Left ventricle myocardium inferior (tissue), 1 donor: ENCODE results near the gene MORN2. TPM values are rescaled to one million over a fixed set of nuclear protein-coding genes. Genes with fewer than 3 reads are reported as not detected.

Source experiments
- DNase-seq: peaks from one replicate; pipeline ENCODE4 v3.0.0-alpha.2; 2020
- H3K27ac ChIP-seq: fragments of 200-600 bp; replicated peaks from 2 replicates; pipeline ENCODE4 v1.8.0; 2021
- H3K27me3 ChIP-seq: fragments of 200-600 bp; 2 replicates; pipeline ENCODE4 v1.8.0; 2021; ENCODE audit warnings: low read depth
- H3K36me3 ChIP-seq: fragments of 200-600 bp; 2 replicates; pipeline ENCODE4 v1.8.0; 2021
- H3K4me1 ChIP-seq: fragments of 200-600 bp; 2 replicates; pipeline ENCODE4 v1.8.0; 2021
- H3K4me3 ChIP-seq: fragments of 200-600 bp; 2 replicates; pipeline ENCODE4 v1.8.0; 2021; ENCODE audit warnings: mild to moderate bottlenecking, moderate library complexity
- H3K9me3 ChIP-seq: fragments of 200-600 bp; replicated peaks from 2 replicates; pipeline ENCODE4 v1.8.0; 2021
- intact Hi-C: fragments of 100-400 bp; cut with micrococcal nuclease; formaldehyde crosslinking; loops from one replicate; pipeline ENCODE4 v1.11.0; 2022
- total RNA-seq: library from RNA; stranded (reverse); fragmentation: NEBNext Ultra II Directional; extraction: Animal tissue kit (Norgen Biotek cat#: 25700); gene quantifications from one replicate; pipeline ENCODE4 v1.2.1, GENCODE V29; 2021
- TF ChIP-seq, protein P1 (sequence below): fragments of 200-600 bp; IDR thresholded peaks from 2 replicates; pipeline ENCODE4 v1.8.0; 2021; ENCODE audit warnings: antibody characterized with exemption, mild to moderate bottlenecking, borderline replicate concordance
- donor health status: DM: no; HTN: yes; CAD: no; lungs with severe emphysema.

MORN2 gene
- total RNA-seq, 1 donor from 2014 or later: 23.9 TPM

DNA sequence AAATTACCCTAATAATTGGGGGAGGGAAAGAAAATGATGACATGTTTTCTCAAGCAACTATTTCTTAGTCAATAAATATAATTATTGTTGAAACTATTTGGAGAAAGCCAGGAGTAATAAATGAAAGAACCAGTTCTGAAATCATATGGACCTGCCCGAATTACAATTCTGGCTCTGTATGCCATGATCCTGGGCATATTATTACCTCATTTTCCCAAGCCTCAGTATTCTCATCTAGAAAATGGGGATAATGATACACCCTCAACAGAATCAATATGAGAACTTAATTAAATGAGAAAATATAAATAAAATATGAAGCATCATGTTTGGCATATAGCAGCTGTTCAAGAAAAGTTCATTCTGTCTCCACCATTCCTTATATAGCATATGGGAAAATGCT, 36.8 kb downstream of the MORN2 start:
- no peak for DNase-seq
- Histone ChIP-seq H3K36me3 (no peaks in the 10 kb centered on the region), H3K27ac (no peak overlapping the region), H3K4me1 (no peaks in the 10 kb centered on the region), H3K4me3 (no peak overlapping the region), H3K9me3 (no peaks in the 10 kb centered on the region), H3K27me3 (no peaks in the 10 kb centered on the region)
- intact Hi-C loops: no loop called here
- TF ChIP-seq, protein P1, sequence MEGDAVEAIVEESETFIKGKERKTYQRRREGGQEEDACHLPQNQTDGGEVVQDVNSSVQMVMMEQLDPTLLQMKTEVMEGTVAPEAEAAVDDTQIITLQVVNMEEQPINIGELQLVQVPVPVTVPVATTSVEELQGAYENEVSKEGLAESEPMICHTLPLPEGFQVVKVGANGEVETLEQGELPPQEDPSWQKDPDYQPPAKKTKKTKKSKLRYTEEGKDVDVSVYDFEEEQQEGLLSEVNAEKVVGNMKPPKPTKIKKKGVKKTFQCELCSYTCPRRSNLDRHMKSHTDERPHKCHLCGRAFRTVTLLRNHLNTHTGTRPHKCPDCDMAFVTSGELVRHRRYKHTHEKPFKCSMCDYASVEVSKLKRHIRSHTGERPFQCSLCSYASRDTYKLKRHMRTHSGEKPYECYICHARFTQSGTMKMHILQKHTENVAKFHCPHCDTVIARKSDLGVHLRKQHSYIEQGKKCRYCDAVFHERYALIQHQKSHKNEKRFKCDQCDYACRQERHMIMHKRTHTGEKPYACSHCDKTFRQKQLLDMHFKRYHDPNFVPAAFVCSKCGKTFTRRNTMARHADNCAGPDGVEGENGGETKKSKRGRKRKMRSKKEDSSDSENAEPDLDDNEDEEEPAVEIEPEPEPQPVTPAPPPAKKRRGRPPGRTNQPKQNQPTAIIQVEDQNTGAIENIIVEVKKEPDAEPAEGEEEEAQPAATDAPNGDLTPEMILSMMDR: no peak

DNA sequence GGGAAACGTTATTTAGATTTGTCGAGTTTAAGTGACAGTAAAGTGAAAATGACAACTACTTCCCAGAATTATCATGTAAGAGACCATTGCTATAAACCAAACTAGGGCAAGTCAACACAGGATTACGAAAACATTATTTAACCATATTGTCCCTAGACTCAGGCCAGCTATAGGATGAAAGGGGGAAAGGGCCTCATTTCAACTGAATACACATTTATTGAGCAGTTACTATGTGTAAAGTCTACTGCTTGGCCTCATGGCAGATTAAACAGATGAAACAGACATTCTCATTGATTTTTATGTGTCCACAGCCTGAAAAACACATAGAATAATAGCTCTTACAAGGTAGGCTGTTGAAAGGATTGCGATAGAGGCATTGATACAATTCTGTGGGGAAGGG, 46.6 kb downstream of the MORN2 start:
- H3K27me3 ChIP-seq: no peaks in the 10 kb centered on the region
- no peak for DNase-seq
- intact Hi-C loops: no loop called here
- H3K27ac ChIP-seq: no peak overlapping the region
- H3K9me3 ChIP-seq: no peaks in the 10 kb centered on the region
- H3K36me3 ChIP-seq: no peaks in the 10 kb centered on the region
- TF ChIP-seq, protein P1: no peak
- H3K4me1 ChIP-seq: peaks cover 9% of the 10 kb centered on the region
- H3K4me3 ChIP-seq: no peak overlapping the region

DNA sequence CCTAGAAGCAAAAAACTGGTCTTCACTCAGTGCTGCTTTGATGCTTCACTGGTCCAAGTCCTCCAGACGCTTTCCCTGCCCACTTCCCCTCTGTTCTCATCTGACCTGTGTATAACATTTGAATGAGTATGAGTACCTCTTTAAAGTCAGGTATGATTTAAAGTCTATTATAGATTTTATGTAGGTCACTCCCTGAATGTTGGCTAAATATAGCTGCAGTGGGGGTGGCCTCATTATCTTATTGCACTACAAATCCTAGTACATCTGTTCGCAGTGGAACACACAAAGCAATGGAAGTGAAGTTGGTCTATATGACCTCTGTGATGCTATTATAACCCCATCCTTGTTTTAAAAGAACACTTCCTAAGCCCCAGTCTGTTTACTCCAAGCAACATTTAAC, 47.1 kb downstream of the MORN2 start:
- peaks cover 9% of the 10 kb centered on the region for H3K4me1 ChIP-seq
- TF ChIP-seq, protein P1: no peak
- no peaks in the 10 kb centered on the region for H3K9me3 ChIP-seq
- intact Hi-C loops: no loop called here
- no peak overlapping the region for H3K27ac ChIP-seq
- H3K4me3 ChIP-seq: no peak overlapping the region
- no peak for DNase-seq
- H3K36me3 ChIP-seq: no peaks in the 10 kb centered on the region
- no peaks in the 10 kb centered on the region for H3K27me3 ChIP-seq

DNA sequence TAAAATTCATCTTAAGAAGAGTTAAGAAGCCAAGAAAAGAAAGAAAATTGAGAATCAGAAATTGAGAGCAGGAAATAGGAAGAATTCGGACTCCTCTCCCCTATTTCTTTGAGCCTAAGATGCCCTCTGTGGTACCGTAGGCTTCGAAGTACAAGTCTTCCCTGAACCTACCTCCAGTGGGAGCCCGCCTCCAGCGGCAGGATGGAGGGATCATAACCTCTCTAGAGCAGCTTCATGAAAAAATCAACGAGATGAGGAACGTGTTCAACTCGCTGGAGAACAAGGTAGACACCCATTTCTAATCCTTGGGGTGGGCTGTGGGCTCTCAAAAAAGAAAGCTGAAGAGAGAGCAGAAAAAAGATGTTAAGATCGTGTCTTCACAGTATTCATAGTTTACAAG, 50.2 kb downstream of the MORN2 start:
- intact Hi-C loops: no loop called here
- H3K4me1 ChIP-seq: peaks cover 9% of the 10 kb centered on the region
- H3K27me3 ChIP-seq: no peaks in the 10 kb centered on the region
- no peak overlapping the region for H3K4me3 ChIP-seq
- DNase-seq: no peak
- TF ChIP-seq, protein P1: no peak
- H3K27ac ChIP-seq: no peak overlapping the region
- no peaks in the 10 kb centered on the region for H3K36me3 ChIP-seq
- no peaks in the 10 kb centered on the region for H3K9me3 ChIP-seq

DNA sequence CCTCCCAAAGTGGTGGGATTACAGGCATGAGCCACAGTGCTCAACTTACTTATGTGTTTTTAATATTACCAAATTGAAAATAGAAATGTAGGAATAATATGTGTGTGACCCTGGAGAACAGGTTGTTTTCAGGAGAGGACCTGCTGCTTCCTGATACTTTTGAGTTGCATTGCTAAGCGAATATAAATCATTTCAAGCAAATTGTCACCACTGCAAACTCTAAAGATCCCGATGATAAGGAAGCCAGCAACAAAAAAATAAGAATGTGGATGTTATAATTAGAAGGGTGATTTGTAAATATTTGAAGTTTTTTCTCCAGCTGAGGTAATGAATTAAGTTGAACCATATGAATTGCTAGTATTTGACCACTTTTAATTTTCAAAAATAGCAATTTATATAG, 54.8 kb downstream of the MORN2 start:
- Histone ChIP-seq H3K9me3 (no peaks in the 10 kb centered on the region), H3K4me3 (no peak overlapping the region), H3K36me3 (no peaks in the 10 kb centered on the region), H3K4me1 (peaks cover 9% of the 10 kb centered on the region), H3K27ac (no peak overlapping the region), H3K27me3 (no peaks in the 10 kb centered on the region)
- no peak for DNase-seq
- intact Hi-C loops: no loop called here
- TF ChIP-seq, protein P1: no peak

Other genes starting within 250 kb of the MORN2 start
- 14.4 TPM for gene GALM, start 209.9 kb upstream of the MORN2 start, total RNA-seq
- 50.5 TPM for gene SRSF7, start 124.6 kb upstream of the MORN2 start, total RNA-seq
- 7.3 TPM for gene GEMIN6, start 97.8 kb upstream of the MORN2 start, total RNA-seq
- gene DHX57, start within 50 bp of the MORN2 start, total RNA-seq: 8.1 TPM
- 0.14 TPM for gene ARHGEF33, start 13.9 kb downstream of the MORN2 start, total RNA-seq
- gene SOS1, start 245.1 kb downstream of the MORN2 start, total RNA-seq: 20.6 TPM